A549 (cell line): ENCODE results near the gene PRR19. TPM values are rescaled to one million over a fixed set of nuclear protein-coding genes. Genes with fewer than 3 reads are reported as not detected.

Experiments
- ATAC-seq, 2 experiments: fragments of 200-7000 bp in 1 of 2; fragments of >200 bp in 1 of 2; cut with Nextera tagmentation in 1 of 2; cut with Tn5 transposase in 1 of 2; 3 replicates each; pipeline versions ENCODE4 v1.8.0 to v1.9.1; 2018 to 2020; ENCODE audit warnings: mild to moderate bottlenecking in 1 of 2, moderate library complexity in 1 of 2
- CTCF ChIA-PET: fragments of 300-600 bp; sonication (Branson Sonifier 250); formaldehyde crosslinking; extraction: SDS; loops from one replicate; lab custom pipeline; 2021; ENCODE audit warnings: antibody characterized with exemption, inconsistent platforms; lab: Yijun Ruan, JAX
- POLR2A ChIA-PET: fragments of 350-600 bp; formaldehyde crosslinking; extraction: SDS; loops from one replicate; lab custom pipeline; 2021; ENCODE audit warnings: antibody characterized with exemption, inconsistent platforms; lab: Yijun Ruan, JAX
- DNase-seq, 2 experiments: peaks; one replicate each; pipeline versions ENCODE4 v3.0.0 to v3.0.0-alpha.2; 2011 to 2016; ENCODE audit warnings: low read depth in 1 of 2, low spot score in 1 of 2
- FAIRE-seq: peaks from 2 replicates; lab custom pipeline; 2011; peaks lifted over from hg19 to GRCh38; lab: Jason Lieb, UNC
- H3K27ac ChIP-seq, 2 experiments: fragments of >200 bp; sonication (Bioruptor Twin); formaldehyde crosslinking; 3 replicates each; pipeline ENCODE4 v1.5.1; 2016 to 2017
- H3K4me1 ChIP-seq: fragments of >200 bp; sonication (Bioruptor Twin); formaldehyde crosslinking; 3 replicates; pipeline ENCODE4 v1.6.1; 2016
- H3K4me2 ChIP-seq: fragments of >200 bp; sonication (Bioruptor Twin); formaldehyde crosslinking; 3 replicates; pipeline ENCODE4 v1.6.1; 2016
- H3K4me3 ChIP-seq: fragments of >200 bp; sonication (Bioruptor Twin); formaldehyde crosslinking; 3 replicates; pipeline ENCODE4 v1.5.1; 2016
- H3K9me3 ChIP-seq: fragments of >200 bp; sonication (Bioruptor Twin); formaldehyde crosslinking; 3 replicates; pipeline ENCODE4 v1.6.1; 2016
- CBX2 ChIP-seq: fragments of 200-600 bp; sonication (generic); IDR thresholded peaks from 2 replicates; pipeline ENCODE4 v1.6.1; 2016; ENCODE audit warnings: low read depth, mild to moderate bottlenecking, borderline replicate concordance
- CEBPB ChIP-seq, 2 experiments: fragments of >200 bp in 1 of 2; sonication (Bioruptor Twin) in 1 of 2; formaldehyde crosslinking in 1 of 2; IDR thresholded peaks; 2 replicates each; pipeline ENCODE4 v1.6.1; 2012 to 2016
- CHD2 ChIP-seq: fragments of 150-350 bp; IDR thresholded peaks from 2 replicates; pipeline ENCODE4 v1.6.1; 2014; ENCODE audit warnings: low read length; ENCODE audit not compliant: partially characterized antibody
- EHF ChIP-seq: fragments of 250-450 bp; sonication (Bioruptor Pico); IDR thresholded peaks from 2 replicates; pipeline ENCODE4 v1.5.0; 2020; ENCODE audit warnings: mild to moderate bottlenecking
- EHMT2 ChIP-seq: fragments of 200-600 bp; sonication (generic); IDR thresholded peaks from 2 replicates; pipeline ENCODE4 v1.6.1; 2016; ENCODE audit warnings: antibody characterized with exemption, low read depth, mild to moderate bottlenecking, moderate library complexity
- FOSL2 ChIP-seq, 2 experiments: fragments of 450-650 bp in 1 of 2; fragments of >200 bp in 1 of 2; sonication (Bioruptor Twin) in 1 of 2; formaldehyde crosslinking; IDR thresholded peaks; 2 replicates each; pipeline versions ENCODE4 v1.5.0 to v1.6.1; 2016 to 2020; ENCODE audit warnings: mild to moderate bottlenecking in 1 of 2, moderate library complexity in 1 of 2
- GATA3 ChIP-seq: IDR thresholded peaks from 2 replicates; pipeline ENCODE4 v1.6.1; 2012; ENCODE audit warnings: borderline replicate concordance
- JUNB ChIP-seq: fragments of >200 bp; sonication (Bioruptor Twin); formaldehyde crosslinking; IDR thresholded peaks from 2 replicates; pipeline ENCODE4 v1.6.1; 2016
- MYC ChIP-seq: IDR thresholded peaks from 2 replicates; pipeline ENCODE4 v1.6.1; 2012; ENCODE audit warnings: mild to moderate bottlenecking, inconsistent platforms, low read length, improper control_type of control experiment, borderline replicate concordance
- POLR2AphosphoS2 ChIP-seq: conservative IDR thresholded peaks from 2 replicates; pipeline ENCODE4 v1.6.1; 2012; ENCODE audit warnings: low read length, improper control_type of control experiment, inconsistent platforms
- RAD21 ChIP-seq, 2 experiments: fragments of >200 bp in 1 of 2; sonication (Bioruptor Twin) in 1 of 2; formaldehyde crosslinking in 1 of 2; IDR thresholded peaks in 1 of 2; conservative IDR thresholded peaks in 1 of 2; 2 replicates in 1 of 2; 3 replicates in 1 of 2; pipeline ENCODE4 v1.6.1; 2012 to 2018; ENCODE audit warnings: inconsistent platforms in 1 of 2
- SMC3 ChIP-seq: fragments of >200 bp; sonication (Bioruptor Twin); formaldehyde crosslinking; IDR thresholded peaks from 3 replicates; pipeline ENCODE4 v1.6.1; 2018; ENCODE audit warnings: inconsistent platforms
- TFCP2L1 ChIP-seq: fragments of 250-450 bp; sonication (Bioruptor Pico); IDR thresholded peaks from 2 replicates; pipeline ENCODE4 v1.5.0; 2021; ENCODE audit warnings: mild to moderate bottlenecking
- TP53 ChIP-seq: fragments of 250-450 bp; sonication (Bioruptor Pico); IDR thresholded peaks from 2 replicates; pipeline ENCODE4 v1.5.0; 2021; ENCODE audit warnings: mild to moderate bottlenecking, moderate library complexity
- USF2 ChIP-seq: fragments of 450-650 bp; IDR thresholded peaks from 2 replicates; pipeline ENCODE4 v1.6.1; 2014; ENCODE audit warnings: antibody characterized with exemption
- ZFP36 ChIP-seq: fragments of 450-650 bp; IDR thresholded peaks from 2 replicates; pipeline ENCODE4 v1.6.1; 2014; ENCODE audit warnings: borderline replicate concordance; ENCODE audit not compliant: partially characterized antibody
- ZNF302 ChIP-seq: fragments of 250-450 bp; sonication (Bioruptor Pico); IDR thresholded peaks from 2 replicates; pipeline ENCODE4 v1.9.0; 2021; ENCODE audit warnings: inconsistent platforms, mild to moderate bottlenecking, moderate library complexity
- ZSCAN20 ChIP-seq: fragments of 250-450 bp; sonication (Bioruptor Pico); IDR thresholded peaks from 2 replicates; pipeline ENCODE4 v1.8.0; 2022; ENCODE audit warnings: mild to moderate bottlenecking, moderate library complexity
- WGBS: methylation state at CpG from one replicate; pipeline ENCODE4 v1.1.6; 2017; ENCODE audit errors: missing lambda C conversion rate; 5-methylcytosine and 5-hydroxymethylcytosine counted together
- polyA plus RNA-seq, 4 experiments: library from polyadenylated mRNA; depleted of rRNA in 3 of 4; stranded (reverse); fragments of >200 nt; fragmentation: RNase III in 1 of 4; extraction: RNeasy Plus Mini Kit Qiagen cat#74134 plus additional on column Dnase treatment in 1 of 4; gene quantifications; 2 replicates in 3 of 4; 3 replicates in 1 of 4; pipeline ENCODE4 v1.2.3, GENCODE V29; 2011 to 2017
- TF ChIP-seq, protein P1 (sequence below): IDR thresholded peaks from 2 replicates; pipeline ENCODE4 v1.6.1; 2012
- TF ChIP-seq, protein P2 (sequence below): IDR thresholded peaks from 2 replicates; pipeline ENCODE4 v1.6.1; 2012
- TF ChIP-seq, protein P3 (sequence below): fragments of 250-450 bp; sonication (Bioruptor Pico); IDR thresholded peaks from 2 replicates; pipeline ENCODE4 v1.5.0; 2020; ENCODE audit warnings: low read depth, mild to moderate bottlenecking, moderate library complexity

PRR19 gene
- polyA plus RNA-seq, 2 of the 4 experiments (the other 2 are of a cell fraction): 1.1 to 4.5 TPM

- 64% methylated on average over 28 of the region's 28 CpGs for WGBS
- H3K4me1 ChIP-seq: peaks cover 5% of the 10 kb centered on the region; the same call in 1 of the 3 replicates
- ChIA-PET POLR2A (no interaction called here), CTCF (interaction anchor here (0.5 to 4.4 kb wide), 12 partner anchors 12 to 1453 kb away, joined by 3 to 30 read pairs (median 4); partner anchors contain the start of genes PAFAH1B3, POU2F2 and PRR19)
- H3K9me3 ChIP-seq: no peaks in the 10 kb centered on the region
- TF ChIP-seq GATA3 (no peak), CBX2 (no peak), FOSL2 (IDR thresholded peaks at IDR 0.05) (no peak), FOSL2 (CRISPR knock-in tag; IDR thresholded peaks at IDR 0.05) (no peak), USF2 (no peak), ZSCAN20 (CRISPR knock-in tag) (no peak), JUNB (no peak), ZNF302 (CRISPR knock-in tag) (no peak), RAD21 (conservative IDR thresholded peaks at IDR 0.05 in 1 of 2, IDR thresholded peaks at IDR 0.05 in 1 of 2) (no peak), CEBPB (IDR thresholded peaks at IDR 0.05) (no peak), MYC (no peak), POLR2AphosphoS2 (no peak), EHMT2 (no peak), TFCP2L1 (CRISPR knock-in tag) (no peak), SMC3 (no peak), ZFP36 (no peak), TP53 (CRISPR knock-in tag) (no peak), EHF (no peak), CHD2 (no peak)
- TF ChIP-seq, protein P1, sequence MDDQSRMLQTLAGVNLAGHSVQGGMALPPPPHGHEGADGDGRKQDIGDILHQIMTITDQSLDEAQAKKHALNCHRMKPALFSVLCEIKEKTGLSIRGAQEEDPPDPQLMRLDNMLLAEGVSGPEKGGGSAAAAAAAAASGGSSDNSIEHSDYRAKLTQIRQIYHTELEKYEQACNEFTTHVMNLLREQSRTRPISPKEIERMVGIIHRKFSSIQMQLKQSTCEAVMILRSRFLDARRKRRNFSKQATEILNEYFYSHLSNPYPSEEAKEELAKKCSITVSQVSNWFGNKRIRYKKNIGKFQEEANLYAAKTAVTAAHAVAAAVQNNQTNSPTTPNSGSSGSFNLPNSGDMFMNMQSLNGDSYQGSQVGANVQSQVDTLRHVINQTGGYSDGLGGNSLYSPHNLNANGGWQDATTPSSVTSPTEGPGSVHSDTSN: no peak
- TF ChIP-seq, protein P2, sequence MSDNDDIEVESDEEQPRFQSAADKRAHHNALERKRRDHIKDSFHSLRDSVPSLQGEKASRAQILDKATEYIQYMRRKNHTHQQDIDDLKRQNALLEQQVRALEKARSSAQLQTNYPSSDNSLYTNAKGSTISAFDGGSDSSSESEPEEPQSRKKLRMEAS: no peak
- H3K27ac ChIP-seq: no peak overlapping the region
- DNase-seq: peak in 1 of 2 experiments; percentile 56
- no peak overlapping the region for H3K4me3 ChIP-seq
- FAIRE-seq: no peak
- no peak overlapping the region for H3K4me2 ChIP-seq
- peak; percentile 16 to 36 for ATAC-seq
These were observed 14.6 kb downstream of the PRR19 start for GRCh38 chr19:42316223-42317211.

DNA sequence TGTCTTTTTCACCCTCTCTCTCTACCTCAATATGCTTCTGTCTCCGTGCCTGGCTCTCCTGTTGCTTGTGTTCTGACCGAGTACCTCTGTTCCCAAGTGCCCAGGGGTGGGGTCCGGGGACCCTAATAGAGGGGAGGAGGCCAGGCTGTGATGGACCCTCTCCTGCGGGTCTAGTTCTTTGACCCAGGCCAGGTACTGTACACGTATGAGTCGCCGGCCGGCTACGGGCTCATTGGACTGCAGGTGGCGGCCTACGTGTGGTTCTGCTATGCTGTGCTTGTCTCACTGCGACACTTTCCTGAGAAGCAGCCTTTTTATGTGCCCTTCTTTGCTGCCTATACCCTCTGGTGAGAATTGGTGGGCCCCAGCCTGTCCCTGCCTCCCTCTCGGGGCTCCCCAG, 15.6 kb downstream of the PRR19 start:
- H3K27ac ChIP-seq: no peak overlapping the region
- TF ChIP-seq CEBPB (IDR thresholded peaks at IDR 0.05): no peak
- no peak for TF ChIP-seq ZNF302 (CRISPR knock-in tag)
- no peak for TF ChIP-seq RAD21 (conservative IDR thresholded peaks at IDR 0.05 in 1 of 2, IDR thresholded peaks at IDR 0.05 in 1 of 2)
- TF ChIP-seq, protein P3, sequence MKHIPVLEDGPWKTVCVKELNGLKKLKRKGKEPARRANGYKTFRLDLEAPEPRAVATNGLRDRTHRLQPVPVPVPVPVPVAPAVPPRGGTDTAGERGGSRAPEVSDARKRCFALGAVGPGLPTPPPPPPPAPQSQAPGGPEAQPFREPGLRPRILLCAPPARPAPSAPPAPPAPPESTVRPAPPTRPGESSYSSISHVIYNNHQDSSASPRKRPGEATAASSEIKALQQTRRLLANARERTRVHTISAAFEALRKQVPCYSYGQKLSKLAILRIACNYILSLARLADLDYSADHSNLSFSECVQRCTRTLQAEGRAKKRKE (CRISPR knock-in tag): no peak
- H3K4me3 ChIP-seq: no peak overlapping the region
- no peak for ATAC-seq
- POLR2A ChIA-PET: no interaction called here
- 71% methylated on average over 13 of the region's 13 CpGs for WGBS
- H3K4me1 ChIP-seq: peaks cover 4% of the 10 kb centered on the region; the same call in 1 of the 3 replicates
- no peaks in the 10 kb centered on the region for H3K9me3 ChIP-seq
- CTCF ChIA-PET: interaction anchor here (1.3 to 4.4 kb wide), 4 partner anchors 11 to 209 kb away, joined by 3 to 30 read pairs (median 4); partner anchors contain the start of genes PAFAH1B3 and PRR19
- H3K4me2 ChIP-seq: no peak overlapping the region
- no peak for FAIRE-seq
- no peak for DNase-seq
